Stimulated activated CD8-positive, alpha-beta memory T cell treated with anti-CD3 and anti-CD28 coated beads, Interleukin-4, amount 100 ng/mL, for 24 hours (primary cell): ENCODE results near the gene POP4.
"Not testable (repeated sequence)": the region's sequence is repeated elsewhere in the genome, so short reads cannot be mapped to it uniquely, and the experiment has no call there.

Experiments
- DNase-seq: peaks from one replicate; pipeline ENCODE4 v3.0.0-alpha.2; 2020; ENCODE audit warnings: low read depth

The POP4 gene, protein sequence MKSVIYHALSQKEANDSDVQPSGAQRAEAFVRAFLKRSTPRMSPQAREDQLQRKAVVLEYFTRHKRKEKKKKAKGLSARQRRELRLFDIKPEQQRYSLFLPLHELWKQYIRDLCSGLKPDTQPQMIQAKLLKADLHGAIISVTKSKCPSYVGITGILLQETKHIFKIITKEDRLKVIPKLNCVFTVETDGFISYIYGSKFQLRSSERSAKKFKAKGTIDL

GRCh38 chr19:29605653-29606419, at the start of gene POP4:
Gene POP4 (plus strand): TSS chr19:29606283. CDS start chr19:29606319, 36 bp downstream.
- DNase-seq, result peak; percentile 98

DNA sequence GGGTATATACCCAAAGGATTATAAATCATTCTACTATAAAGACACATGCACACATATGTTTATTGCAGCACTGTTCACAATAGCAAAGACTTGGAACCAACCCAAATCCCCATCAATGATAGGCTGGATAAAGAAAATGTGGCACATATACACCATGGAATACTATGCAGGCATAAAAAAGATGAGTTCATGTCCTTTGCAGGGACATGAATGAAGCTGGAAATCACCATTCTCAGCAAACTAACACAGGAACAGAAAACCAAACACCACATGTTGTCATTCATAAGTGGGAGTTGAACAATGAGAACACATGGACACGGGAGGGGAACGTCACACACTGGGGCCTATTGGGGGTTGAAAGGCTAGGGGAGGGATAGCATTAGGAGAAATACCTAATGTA, 47.0 kb upstream of the POP4 start:
- DNase-seq, result not testable (repeated sequence)

DNA sequence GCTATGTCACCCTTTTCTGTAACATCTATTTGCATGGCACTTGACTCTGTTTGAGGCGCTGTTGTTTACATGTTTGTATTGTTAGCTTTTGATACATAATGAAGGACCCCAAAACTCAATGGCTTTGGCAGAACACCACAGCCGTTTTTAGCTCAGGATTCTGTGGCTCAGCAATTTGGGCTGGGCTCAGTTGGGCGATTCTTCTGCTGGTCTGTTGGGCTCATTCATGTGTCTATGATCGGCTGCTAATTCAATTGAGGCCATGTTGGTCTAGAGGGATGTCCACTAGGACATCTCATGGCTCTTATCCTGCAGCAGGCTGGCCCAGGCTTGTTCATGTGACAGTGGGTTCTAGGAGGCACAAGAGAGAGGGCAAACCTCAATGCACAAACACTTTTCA, 46.3 kb upstream of the POP4 start:
- no peak for DNase-seq

- no peak for DNase-seq
Observed at GRCh38 chr19:29560313-29561075, 45.6 kb upstream of the POP4 start.

DNA sequence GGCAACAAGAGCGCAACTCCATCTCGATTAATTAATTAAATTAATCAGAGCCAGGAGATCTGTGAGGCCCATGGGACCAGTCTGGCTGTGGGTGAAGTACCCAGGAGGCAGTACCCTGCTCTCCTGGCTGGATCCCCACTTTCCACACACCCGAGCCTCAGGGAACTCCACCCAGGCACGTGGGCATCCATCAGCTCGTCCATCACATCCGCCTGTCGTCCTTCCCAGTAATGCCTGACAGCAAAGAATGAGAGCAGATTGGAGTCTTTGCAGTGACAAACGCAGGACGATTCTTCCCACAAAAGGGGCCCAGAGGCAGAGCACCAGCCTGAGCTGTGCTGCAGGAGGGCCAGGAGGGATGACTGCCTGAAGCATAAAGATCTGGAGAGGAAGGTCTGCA, 44.5 kb upstream of the POP4 start:
- no peak for DNase-seq

GRCh38 chr19:29562299-29563297, 43.5 kb upstream of the POP4 start:
- no peak for DNase-seq

GRCh38 chr19:29563486-29564101, 42.5 kb upstream of the POP4 start:
- no peak for DNase-seq

DNA sequence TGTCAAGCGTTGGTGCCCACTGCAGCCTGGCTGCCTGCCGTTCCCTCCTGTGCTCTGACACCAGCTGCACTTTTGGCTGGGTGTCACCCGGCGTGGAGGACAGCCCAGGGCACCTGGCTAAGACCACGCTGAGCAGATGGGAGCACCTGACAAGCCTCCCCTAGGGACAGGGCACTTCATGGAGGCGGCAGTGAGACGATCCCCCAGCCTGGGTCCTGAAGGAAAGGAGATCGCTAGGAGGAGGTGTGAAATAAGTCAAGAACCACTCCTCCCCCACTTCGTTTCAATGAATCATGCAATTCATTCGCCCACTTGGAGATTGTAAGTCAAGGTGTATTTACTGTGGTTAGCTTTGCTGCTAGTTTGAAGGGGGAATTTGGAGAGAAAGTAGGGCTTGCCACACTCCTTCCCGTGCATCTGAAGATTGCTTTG, 41.5 kb upstream of the POP4 start:
- no peak for DNase-seq

- DNase-seq, result no peak
Observed at GRCh38 chr19:29565171-29565570, 40.9 kb upstream of the POP4 start.

GRCh38 chr19:29566496-29567054, 39.5 kb upstream of the POP4 start:
- no peak for DNase-seq

GRCh38 chr19:29567366-29567915, 38.6 kb upstream of the POP4 start:
- DNase-seq, result no peak

DNA sequence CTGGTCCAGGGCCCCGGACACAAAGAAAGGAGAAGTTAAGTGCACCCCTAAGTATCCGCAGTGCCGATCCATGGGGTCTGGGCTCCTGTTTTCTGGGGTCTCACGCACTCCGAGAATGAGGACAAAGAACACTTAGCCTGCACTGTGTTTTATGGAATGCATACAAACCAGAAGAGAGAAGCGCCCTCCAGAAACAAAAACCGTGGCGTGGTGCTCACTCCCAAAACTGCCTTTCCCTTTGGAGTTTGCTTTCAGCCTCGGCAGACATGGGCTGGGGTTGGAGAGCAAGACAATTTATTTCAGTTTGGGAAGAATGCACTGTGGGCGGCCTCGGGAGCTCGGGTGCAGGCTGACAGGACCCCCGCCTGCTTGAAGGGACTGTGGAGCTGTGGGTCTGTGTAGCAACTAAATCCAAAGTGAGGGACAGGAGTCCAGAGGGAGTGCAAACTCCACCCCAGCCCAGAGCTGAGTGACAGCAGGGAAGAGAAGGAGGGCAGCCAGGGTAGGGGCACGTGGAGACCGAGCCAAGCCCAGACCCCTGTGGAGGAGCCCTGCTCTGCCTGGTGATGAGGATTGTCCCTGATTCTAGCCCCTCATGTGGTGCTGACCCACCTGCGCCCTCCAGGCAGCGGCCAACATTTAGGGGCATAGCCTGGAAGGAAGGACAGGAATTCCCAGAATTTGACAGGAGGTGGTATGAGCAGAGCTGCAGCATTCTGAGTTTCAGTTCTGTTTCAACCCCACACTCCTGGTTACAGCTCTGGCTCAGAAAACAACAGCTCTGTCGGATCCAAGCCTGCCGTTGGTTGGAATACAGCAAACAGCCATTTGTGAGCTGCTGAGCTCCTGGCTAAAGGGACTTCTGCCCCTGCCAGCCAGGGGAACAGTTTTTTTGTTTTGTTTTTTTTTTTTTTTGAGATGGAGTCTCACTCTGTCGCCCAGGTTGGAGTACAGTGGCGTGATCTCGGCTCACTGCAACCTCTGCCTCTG, 37.8 kb upstream of the POP4 start:
- DNase-seq, result no peak

DNA sequence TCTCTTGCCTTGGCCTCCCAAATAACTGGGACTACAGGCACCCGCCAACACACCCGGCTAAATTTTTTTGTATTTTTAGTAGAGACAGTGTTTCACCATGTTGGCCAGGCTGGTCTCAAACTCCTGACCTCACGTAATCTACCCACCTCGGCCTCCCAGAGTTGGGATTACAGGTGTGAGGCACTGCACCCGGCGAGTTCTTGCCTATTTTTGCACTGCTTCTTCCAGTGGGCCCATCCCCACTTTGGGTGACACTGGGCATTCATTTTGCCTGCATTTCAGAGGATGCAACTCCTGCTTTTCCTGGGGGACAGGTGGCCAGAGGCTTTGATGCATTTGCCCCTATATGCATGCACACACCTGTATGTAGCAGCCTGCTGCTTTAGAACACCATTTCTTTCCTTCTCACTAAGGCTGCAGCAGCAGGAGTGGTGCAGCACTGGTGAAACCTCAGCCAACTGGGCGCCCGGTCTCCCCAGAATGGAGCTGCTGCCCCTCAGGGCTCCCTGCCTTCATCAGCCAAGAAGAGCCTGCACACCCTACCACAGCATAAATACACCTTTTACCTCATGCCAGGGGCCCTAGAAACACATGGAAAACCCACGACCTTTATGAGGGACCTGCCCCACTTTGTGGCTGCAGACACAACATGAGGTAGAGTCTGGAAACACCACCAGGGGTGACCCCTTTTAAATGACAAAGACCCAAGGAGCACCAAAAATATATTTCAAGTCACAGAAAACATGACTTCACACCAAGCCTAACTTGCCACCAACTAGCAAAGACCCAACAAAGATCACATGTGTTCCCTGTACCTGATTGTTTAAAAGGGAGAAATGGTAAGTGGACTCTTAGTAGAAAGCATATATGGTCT, 36.8 kb upstream of the POP4 start:
- DNase-seq, result no peak

DNA sequence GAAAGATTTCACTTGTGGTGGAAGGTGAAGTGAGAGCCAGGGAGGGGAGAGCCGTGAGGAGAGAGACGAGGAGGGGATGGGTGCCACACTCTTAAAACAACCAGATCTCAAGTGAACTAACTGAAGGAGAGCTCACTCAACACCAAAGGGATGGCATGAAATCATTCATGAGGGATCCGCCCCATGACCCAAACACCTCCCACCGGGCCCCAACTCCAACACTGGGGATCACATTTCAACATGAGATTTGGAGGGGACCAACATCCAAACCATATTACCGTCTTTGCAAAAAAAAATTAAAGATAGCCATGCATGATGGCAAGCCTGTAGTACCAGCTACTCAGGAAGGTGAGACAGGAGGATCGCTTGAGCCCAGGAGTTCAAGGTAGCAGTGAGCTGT, 34.9 kb upstream of the POP4 start:
- DNase-seq, result no peak

- DNase-seq, result no peak
Observed at GRCh38 chr19:29573486-29573885, 32.6 kb upstream of the POP4 start.

DNA sequence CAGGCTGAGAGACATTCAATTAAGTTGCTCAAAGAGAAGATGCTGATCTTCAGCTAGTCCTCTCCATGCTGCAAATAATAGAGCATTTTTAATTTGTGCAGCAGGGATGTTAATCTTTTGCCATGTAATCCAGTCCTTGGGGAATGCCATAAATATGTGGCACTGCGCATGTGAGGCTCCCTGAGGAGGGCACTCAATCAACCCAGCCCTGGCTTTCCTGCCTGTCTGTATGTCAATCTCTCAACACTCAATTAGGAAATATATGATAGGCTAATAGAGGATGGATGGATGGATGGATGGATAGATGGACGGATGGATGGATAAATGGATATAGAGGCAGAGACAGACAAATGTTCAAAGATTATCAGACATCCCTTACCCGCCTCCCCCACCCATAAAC, 31.6 kb upstream of the POP4 start:
- no peak for DNase-seq

GRCh38 chr19:29576046-29576606, 30.0 kb upstream of the POP4 start:
- no peak for DNase-seq
